Mesenchymal stem cell (in vitro differentiated cells and primary cell): ENCODE data around the gene FAM193B.
A peak's percentile ranks its signal among the peaks of the same experiment; 100 is the strongest.

Experiments
- DNase-seq: peaks from one replicate; pipeline ENCODE4 v3.0.0-alpha.2; 2013
- H2AFZ ChIP-seq: one replicate; pipeline ENCODE4 v1.6.1; 2013; ENCODE audit warnings: low read depth, mild to moderate bottlenecking, control low read depth, inconsistent platforms, low read length, moderate library complexity
- H2AK5ac ChIP-seq: 2 replicates; pipeline ENCODE4 v1.6.1; 2013; ENCODE audit warnings: low read length, moderate library complexity, mild to moderate bottlenecking, inconsistent platforms; ENCODE audit not compliant: severe bottlenecking
- H2BK120ac ChIP-seq: one replicate; pipeline ENCODE4 v1.6.1; 2013; ENCODE audit warnings: low read depth, mild to moderate bottlenecking, inconsistent platforms, low read length, moderate library complexity
- H2BK12ac ChIP-seq, 2 experiments: one replicate each; pipeline ENCODE4 v1.6.1; 2013; ENCODE audit warnings: inconsistent platforms in 2 of 2, low read length in 2 of 2, mild to moderate bottlenecking in 2 of 2, moderate library complexity in 2 of 2, control low read depth in 1 of 2
- H2BK15ac ChIP-seq: one replicate; pipeline ENCODE4 v1.6.1; 2013; ENCODE audit warnings: mild to moderate bottlenecking, low read depth, inconsistent platforms; ENCODE audit not compliant: poor library complexity, severe bottlenecking
- H2BK5ac ChIP-seq: 2 replicates; pipeline ENCODE4 v1.6.1; 2013; ENCODE audit warnings: low read depth, mild to moderate bottlenecking, low read length, control low read depth, inconsistent platforms; ENCODE audit not compliant: poor library complexity, severe bottlenecking
- H3K14ac ChIP-seq, 2 experiments: one replicate each; pipeline ENCODE4 v1.6.1; 2013; ENCODE audit warnings: inconsistent platforms in 2 of 2, low read length in 2 of 2, control low read depth in 1 of 2, mild to moderate bottlenecking in 1 of 2, moderate library complexity in 1 of 2
- H3K18ac ChIP-seq, 2 experiments: one replicate each; pipeline ENCODE4 v1.6.1; 2013; ENCODE audit warnings: inconsistent platforms in 2 of 2, low read length in 2 of 2, control low read depth in 1 of 2, low read depth in 1 of 2, mild to moderate bottlenecking in 1 of 2
- H3K23ac ChIP-seq, 2 experiments: one replicate each; pipeline ENCODE4 v1.6.1; 2013; ENCODE audit warnings: inconsistent platforms in 2 of 2, low read length in 2 of 2, mild to moderate bottlenecking in 2 of 2, moderate library complexity in 2 of 2, control low read depth in 1 of 2
- H3K27ac ChIP-seq: 2 replicates; pipeline ENCODE4 v1.5.1; 2013; ENCODE audit warnings: mild to moderate bottlenecking, moderate library complexity, low read length, control low read depth, inconsistent platforms; ENCODE audit not compliant: poor library complexity, severe bottlenecking
- H3K27me3 ChIP-seq, 2 experiments: 2 replicates each; pipeline versions ENCODE4 v1.6.1 to v1.7.0; 2013; ENCODE audit warnings: low read length in 2 of 2, mild to moderate bottlenecking in 2 of 2, moderate library complexity in 2 of 2, control low read depth in 1 of 2, inconsistent platforms in 1 of 2; ENCODE audit not compliant: control insufficient read depth in 1 of 2, insufficient read depth in 1 of 2
- H3K36me3 ChIP-seq, 2 experiments: 2 replicates each; pipeline versions ENCODE4 v1.6.1 to v1.7.0; 2013; ENCODE audit warnings: low read length in 2 of 2, control low read depth in 1 of 2, inconsistent platforms in 1 of 2, low read depth in 1 of 2, mild to moderate bottlenecking in 1 of 2; ENCODE audit not compliant: insufficient read depth in 2 of 2, control insufficient read depth in 1 of 2
- H3K4ac ChIP-seq, 2 experiments: one replicate each; pipeline ENCODE4 v1.6.1; 2013; ENCODE audit warnings: inconsistent platforms in 2 of 2, low read length in 2 of 2, mild to moderate bottlenecking in 2 of 2, moderate library complexity in 2 of 2, control low read depth in 1 of 2, low read depth in 1 of 2
- H3K4me1 ChIP-seq: 2 replicates; pipeline ENCODE4 v1.6.1; 2013; ENCODE audit warnings: low read depth, low read length, control low read depth; ENCODE audit not compliant: control insufficient read depth, insufficient read depth
- H3K4me2 ChIP-seq: 2 replicates; pipeline ENCODE4 v1.6.1; 2013; ENCODE audit warnings: low read length, mild to moderate bottlenecking, inconsistent platforms; ENCODE audit not compliant: poor library complexity, severe bottlenecking
- H3K4me3 ChIP-seq, 2 experiments: 2 replicates each; pipeline versions ENCODE4 v1.5.1 to v1.7.0; 2013; ENCODE audit warnings: low read length in 2 of 2, mild to moderate bottlenecking in 2 of 2, control low read depth in 1 of 2, low read depth in 1 of 2; ENCODE audit not compliant: insufficient read depth in 1 of 2
- H3K79me1 ChIP-seq: replicated peaks from 2 replicates; pipeline ENCODE4 v1.6.1; 2013; ENCODE audit warnings: mild to moderate bottlenecking, control low read depth, low read length, inconsistent platforms; ENCODE audit not compliant: poor library complexity, severe bottlenecking
- H3K9ac ChIP-seq: 2 replicates; pipeline ENCODE4 v1.7.0; 2013; ENCODE audit warnings: mild to moderate bottlenecking, low read length, moderate library complexity
- H3K9me3 ChIP-seq: 2 replicates; pipeline ENCODE4 v1.7.0; 2013; ENCODE audit warnings: mild to moderate bottlenecking, low read length; ENCODE audit not compliant: control insufficient read depth
- H4K8ac ChIP-seq: one replicate; pipeline ENCODE4 v1.6.1; 2013; ENCODE audit warnings: inconsistent platforms, mild to moderate bottlenecking, low read length, moderate library complexity
- H4K91ac ChIP-seq: one replicate; pipeline ENCODE4 v1.6.1; 2013; ENCODE audit warnings: mild to moderate bottlenecking, low read length, inconsistent platforms
- WGBS: methylation state at CpG from one replicate; pipeline ENCODE4 v1.1.7; 2013; ENCODE audit warnings: mixed read lengths; 5-methylcytosine and 5-hydroxymethylcytosine counted together

The FAM193B gene

GRCh38 chr5:177557041-177557647 lies 2.8 kb upstream of the FAM193B start:
- H3K4me2 ChIP-seq, result no peak overlapping the region
- H3K9me3 ChIP-seq, result no peaks in the 10 kb centered on the region
- H3K18ac ChIP-seq, result no peak overlapping the region
- no peak overlapping the region for H3K23ac ChIP-seq
- H3K4me3 ChIP-seq, result no peak overlapping the region
- H2AK5ac ChIP-seq, result no peak overlapping the region
- H2AFZ ChIP-seq, result no peak overlapping the region
- peaks cover 3 to 4% of the 10 kb centered on the region in 2 experiments for H3K36me3 ChIP-seq
- H2BK120ac ChIP-seq, result no peak overlapping the region
- no peak overlapping the region for H3K14ac ChIP-seq
- H4K8ac ChIP-seq, result no peak overlapping the region
- H2BK12ac ChIP-seq, result no peak overlapping the region
- no peak overlapping the region for H3K4ac ChIP-seq
- no peak overlapping the region for H2BK15ac ChIP-seq
- peaks cover 14% of the 10 kb centered on the region for H3K4me1 ChIP-seq
- no peak overlapping the region for H3K9ac ChIP-seq
- no peak overlapping the region for H3K27ac ChIP-seq
- H4K91ac ChIP-seq, result no peak overlapping the region
- H3K79me1 ChIP-seq, result peaks cover 3% of the 10 kb centered on the region
- WGBS, result 51% methylated on average over 4 of the region's 4 CpGs
- H2BK5ac ChIP-seq, result no peak overlapping the region
- H3K27me3 ChIP-seq, result no peaks in the 10 kb centered on the region
- DNase-seq, result no peak

DNA sequence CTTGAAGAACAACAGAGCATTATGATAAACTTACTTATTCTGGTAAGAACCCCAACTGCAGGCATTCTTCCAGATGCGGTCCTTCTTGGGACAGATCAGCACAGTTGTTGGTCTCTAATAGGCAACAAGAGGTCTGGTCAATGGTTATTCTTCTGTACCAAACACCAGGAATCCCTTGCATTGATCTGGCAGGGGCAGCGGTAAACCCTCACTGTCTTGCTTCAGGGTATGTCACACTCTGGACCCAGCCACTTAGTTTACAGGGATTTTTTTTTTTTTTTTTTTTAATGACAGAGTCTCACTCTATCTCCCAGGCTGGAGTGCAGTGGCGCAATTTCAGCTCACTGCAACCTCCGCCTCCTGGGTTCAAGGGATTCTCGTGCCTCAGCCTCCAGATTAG lies 1.3 kb upstream of the FAM193B start:
- no peak overlapping the region for H3K9ac ChIP-seq
- peaks cover 7% of the 10 kb centered on the region for H3K79me1 ChIP-seq
- no peak overlapping the region for H2BK12ac ChIP-seq
- no peak overlapping the region for H2BK5ac ChIP-seq
- H3K27me3 ChIP-seq, result no peaks in the 10 kb centered on the region
- H4K8ac ChIP-seq, result no peak overlapping the region
- peaks cover 16% of the 10 kb centered on the region for H3K4me1 ChIP-seq
- DNase-seq, result no peak
- no peak overlapping the region for H2BK15ac ChIP-seq
- peaks cover 6 to 18% of the 10 kb centered on the region in 2 experiments for H3K36me3 ChIP-seq
- no peak overlapping the region for H3K4me3 ChIP-seq
- no peak overlapping the region for H3K18ac ChIP-seq
- no peak overlapping the region for H3K27ac ChIP-seq
- H4K91ac ChIP-seq, result no peak overlapping the region
- no peak overlapping the region for H3K14ac ChIP-seq
- no peak overlapping the region for H3K4ac ChIP-seq
- 96% methylated on average over 5 of the region's 5 CpGs for WGBS
- no peaks in the 10 kb centered on the region for H3K9me3 ChIP-seq
- H2BK120ac ChIP-seq, result no peak overlapping the region
- H2AFZ ChIP-seq, result no peak overlapping the region
- H3K23ac ChIP-seq, result no peak overlapping the region
- no peak overlapping the region for H2AK5ac ChIP-seq
- H3K4me2 ChIP-seq, result no peak overlapping the region

GRCh38 chr5:177555228-177555627 lies 865 bp upstream of the FAM193B start:
- no peak overlapping the region for H3K4me2 ChIP-seq
- H3K4ac ChIP-seq, result no peak overlapping the region
- H2BK12ac ChIP-seq, result no peak overlapping the region
- H3K27ac ChIP-seq, result no peak overlapping the region
- no peak overlapping the region for H2AFZ ChIP-seq
- H3K23ac ChIP-seq, result no peak overlapping the region
- no peak overlapping the region for H2BK5ac ChIP-seq
- H4K8ac ChIP-seq, result no peak overlapping the region
- H4K91ac ChIP-seq, result no peak overlapping the region
- no peak overlapping the region for H3K14ac ChIP-seq
- 100% methylated on average over 2 of the region's 2 CpGs for WGBS
- peaks cover 11% of the 10 kb centered on the region for H3K79me1 ChIP-seq
- no peak for DNase-seq
- no peak overlapping the region for H2BK15ac ChIP-seq
- H3K9ac ChIP-seq, result peak overlapping the region; percentile 82
- no peaks in the 10 kb centered on the region for H3K27me3 ChIP-seq
- peaks cover 9 to 22% of the 10 kb centered on the region in 2 experiments for H3K36me3 ChIP-seq
- H2AK5ac ChIP-seq, result no peak overlapping the region
- no peaks in the 10 kb centered on the region for H3K9me3 ChIP-seq
- peaks cover 16% of the 10 kb centered on the region for H3K4me1 ChIP-seq
- no peak overlapping the region for H2BK120ac ChIP-seq
- peak overlapping the region in 1 of 2 experiments; percentile 97 for H3K4me3 ChIP-seq
- H3K18ac ChIP-seq, result no peak overlapping the region

- Histone ChIP-seq H3K4me2 (peak overlapping the region; percentile 98), H2AFZ (peak overlapping the region; percentile 23), H3K18ac (peak overlapping the region; percentile 34 to 93), H3K4me3 (peak overlapping the region; percentile 90 to 94), H2AK5ac (no peak overlapping the region), H3K4me1 (peaks cover 16% of the 10 kb centered on the region), H2BK15ac (peak overlapping the region; percentile 67), H3K23ac (peak overlapping the region in 1 of 2 experiments; percentile 85), H2BK12ac (no peak overlapping the region), H3K79me1 (peaks cover 15% of the 10 kb centered on the region), H3K36me3 (peaks cover 9 to 23% of the 10 kb centered on the region in 2 experiments), H2BK5ac (no peak overlapping the region), H3K27ac (peak overlapping the region; percentile 53), H3K4ac (peak overlapping the region; percentile 77 to 79), H4K8ac (peak overlapping the region; percentile 82), H2BK120ac (peak overlapping the region; percentile 94), H4K91ac (peak overlapping the region; percentile 62), H3K27me3 (no peaks in the 10 kb centered on the region), H3K9ac (peak overlapping the region; percentile 88), H3K14ac (peak overlapping the region; percentile 94 to 96), H3K9me3 (no peaks in the 10 kb centered on the region)
- peak; percentile 30 for DNase-seq
- WGBS, result under 1% methylated on average over 33 of the region's 72 CpGs
Measured at GRCh38 chr5:177553671-177554429, 513 bp downstream of the FAM193B start.
